ENCODE measurements around the gene DACH1. TPM values are rescaled to one million over a fixed set of nuclear protein-coding genes. Genes with fewer than 3 reads are reported as not detected.

DACH1 gene
- total and polyA plus RNA-seq, 2 donors (not counting 1 experiment from before 2014, with no cell fraction given): 0.02 to 0.33 TPM

DNA sequence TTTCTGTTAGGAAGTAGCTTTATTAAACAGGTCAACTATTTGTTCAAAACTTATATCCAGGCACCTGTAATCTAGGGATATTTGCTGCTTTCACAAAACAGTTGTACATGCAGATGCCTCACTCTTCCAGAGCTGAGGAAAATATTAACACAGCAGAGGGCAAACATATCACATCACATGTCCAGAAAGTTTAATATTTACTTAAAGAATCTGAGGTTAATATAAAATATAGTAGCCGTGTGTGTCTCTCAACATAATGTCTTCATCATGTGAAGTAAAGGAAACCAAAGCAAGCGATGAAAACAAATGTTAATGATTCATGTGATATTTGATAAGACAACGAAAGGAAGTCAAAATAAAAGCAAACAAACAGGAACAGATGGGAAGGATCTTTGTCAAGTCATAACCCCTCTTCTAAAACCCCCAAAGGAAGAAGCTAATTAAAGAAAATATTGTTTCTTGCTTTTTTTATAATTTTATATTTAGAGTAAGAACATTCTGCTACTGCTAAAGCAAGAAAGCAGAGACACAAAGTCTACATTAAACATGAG lies 418.8 kb downstream of the DACH1 start:
- no peaks in the 10 kb centered on the region for H3K4me1 ChIP-seq (ENCODE audit: control insufficient read depth, extremely low read depth, insufficient read depth, low read length)
- H3K4me2 ChIP-seq (ENCODE audit: extremely low read depth, insufficient read depth, low read length): no peak overlapping the region
- H3K27ac ChIP-seq (ENCODE audit: insufficient read depth, low read length): no peak overlapping the region
- DNase-seq (ENCODE audit: low read depth in 2 of 2): peak in 1 of 2 donors; percentile 1
- no peaks in the 10 kb centered on the region for H3K79me2 ChIP-seq (ENCODE audit: control insufficient read depth, insufficient read depth, low read length)
- no peaks in the 10 kb centered on the region for H4K20me1 ChIP-seq (ENCODE audit: control insufficient read depth, extremely low read depth, insufficient read depth, low read length)
- TF ChIP-seq EZH2 (IDR thresholded peaks at IDR 0.05; ENCODE audit: low read length, missing control alignments): no peak
- TF ChIP-seq, protein P1, sequence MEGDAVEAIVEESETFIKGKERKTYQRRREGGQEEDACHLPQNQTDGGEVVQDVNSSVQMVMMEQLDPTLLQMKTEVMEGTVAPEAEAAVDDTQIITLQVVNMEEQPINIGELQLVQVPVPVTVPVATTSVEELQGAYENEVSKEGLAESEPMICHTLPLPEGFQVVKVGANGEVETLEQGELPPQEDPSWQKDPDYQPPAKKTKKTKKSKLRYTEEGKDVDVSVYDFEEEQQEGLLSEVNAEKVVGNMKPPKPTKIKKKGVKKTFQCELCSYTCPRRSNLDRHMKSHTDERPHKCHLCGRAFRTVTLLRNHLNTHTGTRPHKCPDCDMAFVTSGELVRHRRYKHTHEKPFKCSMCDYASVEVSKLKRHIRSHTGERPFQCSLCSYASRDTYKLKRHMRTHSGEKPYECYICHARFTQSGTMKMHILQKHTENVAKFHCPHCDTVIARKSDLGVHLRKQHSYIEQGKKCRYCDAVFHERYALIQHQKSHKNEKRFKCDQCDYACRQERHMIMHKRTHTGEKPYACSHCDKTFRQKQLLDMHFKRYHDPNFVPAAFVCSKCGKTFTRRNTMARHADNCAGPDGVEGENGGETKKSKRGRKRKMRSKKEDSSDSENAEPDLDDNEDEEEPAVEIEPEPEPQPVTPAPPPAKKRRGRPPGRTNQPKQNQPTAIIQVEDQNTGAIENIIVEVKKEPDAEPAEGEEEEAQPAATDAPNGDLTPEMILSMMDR (conservative IDR thresholded peaks at IDR 0.05 in 1 of 2, IDR thresholded peaks at IDR 0.05 in 1 of 2; ENCODE audit: low read depth in 1 of 2, low read length in 2 of 2): no peak
- no peak overlapping the region for H2AFZ ChIP-seq (ENCODE audit: low read length)
- no peak overlapping the region for H3K9ac ChIP-seq (ENCODE audit: insufficient read depth, low read length)
- H3K36me3 ChIP-seq (ENCODE audit: control insufficient read depth, insufficient read depth, low read length): no peaks in the 10 kb centered on the region
- no peaks in the 10 kb centered on the region for H3K9me3 ChIP-seq (ENCODE audit: control insufficient read depth, insufficient read depth, low read depth, low read length)
- no peak overlapping the region for H3K4me3 ChIP-seq (replicated peaks in 1 of 4; ENCODE audit: control extremely low read depth in 1 of 4, insufficient read depth in 1 of 4, low read depth in 3 of 4, low read length in 4 of 4)
- H3K27me3 ChIP-seq (ENCODE audit: control insufficient read depth, insufficient read depth, low read length): no peaks in the 10 kb centered on the region

DNA sequence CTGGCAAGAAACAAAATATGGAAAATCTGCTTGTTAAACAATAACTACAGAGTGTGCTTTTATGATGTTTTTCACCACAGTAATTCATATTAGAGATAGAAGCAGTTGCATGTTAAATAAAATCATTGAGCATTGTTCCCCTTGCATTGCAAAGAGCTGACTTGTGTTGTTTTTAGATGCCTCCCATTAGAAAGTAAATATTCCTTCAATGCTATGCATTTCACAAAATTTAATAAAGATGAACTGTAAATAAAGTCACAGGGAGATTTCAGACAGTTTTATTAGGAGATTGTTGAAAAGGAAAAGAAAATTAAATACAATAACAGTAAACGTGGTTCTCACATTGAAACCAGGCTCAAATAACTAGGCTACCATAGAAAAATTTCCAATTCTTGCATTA lies 429.3 kb downstream of the DACH1 start:
- TF ChIP-seq, protein P1 (conservative IDR thresholded peaks at IDR 0.05 in 1 of 2, IDR thresholded peaks at IDR 0.05 in 1 of 2; ENCODE audit: low read depth in 1 of 2, low read length in 2 of 2): no peak
- no peak for TF ChIP-seq EZH2 (IDR thresholded peaks at IDR 0.05; ENCODE audit: low read length, missing control alignments)
- no peak overlapping the region for H3K4me2 ChIP-seq (ENCODE audit: extremely low read depth, insufficient read depth, low read length)
- H2AFZ ChIP-seq (ENCODE audit: low read length): no peak overlapping the region
- no peak overlapping the region for H3K27ac ChIP-seq (ENCODE audit: insufficient read depth, low read length)
- no peaks in the 10 kb centered on the region for H4K20me1 ChIP-seq (ENCODE audit: control insufficient read depth, extremely low read depth, insufficient read depth, low read length)
- no peak overlapping the region for H3K4me3 ChIP-seq (replicated peaks in 1 of 4; ENCODE audit: control extremely low read depth in 1 of 4, insufficient read depth in 1 of 4, low read depth in 3 of 4, low read length in 4 of 4)
- H3K27me3 ChIP-seq (ENCODE audit: control insufficient read depth, insufficient read depth, low read length): no peaks in the 10 kb centered on the region
- no peaks in the 10 kb centered on the region for H3K36me3 ChIP-seq (ENCODE audit: control insufficient read depth, insufficient read depth, low read length)
- H3K9me3 ChIP-seq (ENCODE audit: control insufficient read depth, insufficient read depth, low read depth, low read length): no peaks in the 10 kb centered on the region
- no peak for DNase-seq (ENCODE audit: low read depth in 2 of 2)
- no peaks in the 10 kb centered on the region for H3K79me2 ChIP-seq (ENCODE audit: control insufficient read depth, insufficient read depth, low read length)
- H3K4me1 ChIP-seq (ENCODE audit: control insufficient read depth, extremely low read depth, insufficient read depth, low read length): no peaks in the 10 kb centered on the region
- no peak overlapping the region for H3K9ac ChIP-seq (ENCODE audit: insufficient read depth, low read length)

DNA sequence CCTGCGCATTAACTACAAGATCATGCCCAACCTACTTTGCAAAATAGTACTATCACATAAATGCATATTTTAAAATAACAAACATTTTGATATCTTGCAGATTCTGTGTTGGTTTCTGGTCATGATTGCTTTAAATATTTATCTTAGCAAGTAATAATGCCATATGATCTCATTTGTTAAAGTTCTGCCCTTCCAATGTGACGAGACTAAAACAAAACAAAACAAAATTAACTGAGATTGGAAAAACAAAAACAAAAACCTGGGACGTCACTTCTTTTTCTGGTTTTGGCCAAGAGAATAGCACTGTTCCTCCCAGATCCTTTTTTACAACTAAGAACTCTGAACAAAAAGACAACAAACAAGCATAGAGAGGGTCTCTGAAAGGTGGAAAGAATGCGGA lies 436.3 kb downstream of the DACH1 start:
- no peaks in the 10 kb centered on the region for H3K9me3 ChIP-seq (ENCODE audit: control insufficient read depth, insufficient read depth, low read depth, low read length)
- no peak overlapping the region for H2AFZ ChIP-seq (ENCODE audit: low read length)
- H3K27me3 ChIP-seq (ENCODE audit: control insufficient read depth, insufficient read depth, low read length): no peaks in the 10 kb centered on the region
- H3K79me2 ChIP-seq (ENCODE audit: control insufficient read depth, insufficient read depth, low read length): no peaks in the 10 kb centered on the region
- no peak overlapping the region for H3K4me3 ChIP-seq (replicated peaks in 1 of 4; ENCODE audit: control extremely low read depth in 1 of 4, insufficient read depth in 1 of 4, low read depth in 3 of 4, low read length in 4 of 4)
- no peak overlapping the region for H3K27ac ChIP-seq (ENCODE audit: insufficient read depth, low read length)
- H3K36me3 ChIP-seq (ENCODE audit: control insufficient read depth, insufficient read depth, low read length): no peaks in the 10 kb centered on the region
- no peaks in the 10 kb centered on the region for H3K4me1 ChIP-seq (ENCODE audit: control insufficient read depth, extremely low read depth, insufficient read depth, low read length)
- no peaks in the 10 kb centered on the region for H4K20me1 ChIP-seq (ENCODE audit: control insufficient read depth, extremely low read depth, insufficient read depth, low read length)
- H3K9ac ChIP-seq (ENCODE audit: insufficient read depth, low read length): no peak overlapping the region
- no peak overlapping the region for H3K4me2 ChIP-seq (ENCODE audit: extremely low read depth, insufficient read depth, low read length)
- no peak for DNase-seq (ENCODE audit: low read depth in 2 of 2)
- TF ChIP-seq, protein P1 (conservative IDR thresholded peaks at IDR 0.05 in 1 of 2, IDR thresholded peaks at IDR 0.05 in 1 of 2; ENCODE audit: low read depth in 1 of 2, low read length in 2 of 2): no peak
- no peak for TF ChIP-seq EZH2 (IDR thresholded peaks at IDR 0.05; ENCODE audit: low read length, missing control alignments)

Measured in fibroblast of lung (primary cell).